Heart right ventricle (tissue), 16 donors: Measurements from ENCODE around the gene ZNF217. TPM values are rescaled to one million over a fixed set of nuclear protein-coding genes. Genes with fewer than 3 reads are reported as not detected.
"Not testable (repeated sequence)": the region's sequence is repeated elsewhere in the genome, so short reads cannot be mapped to it uniquely, and the experiment has no call there.

Experiments
- ATAC-seq, 8 donors: fragments of 200-7000 bp; cut with Tn5 transposase; one replicate each; pipeline ENCODE4 v1.9.1; 2020; ENCODE audit warnings: mild to moderate bottlenecking in 8 of 8, moderate library complexity in 8 of 8, moderate number of reproducible peaks in 1 of 8
- DNase-seq, 2 donors: peaks; one replicate each; pipeline ENCODE4 v3.0.0-alpha.2; 2020
- H3K27ac ChIP-seq, 10 donors: fragments of 200-600 bp; sonication (generic) in 2 of 10; one replicate each; pipeline versions ENCODE4 v1.5.0 to v1.8.0; 2020 to 2022; ENCODE audit warnings: mild to moderate bottlenecking in 3 of 10
- H3K27me3 ChIP-seq, 7 donors: fragments of 200-600 bp; one replicate each; pipeline ENCODE4 v1.8.0; 2021 to 2022; ENCODE audit warnings: mild to moderate bottlenecking in 2 of 7
- H3K36me3 ChIP-seq, 9 donors: fragments of 200-600 bp; sonication (generic) in 1 of 9; one replicate each; pipeline versions ENCODE4 v1.5.0 to v1.8.0; 2020 to 2022; ENCODE audit warnings: mild to moderate bottlenecking in 2 of 9
- H3K4me1 ChIP-seq, 9 donors: fragments of 200-600 bp; sonication (generic) in 1 of 9; one replicate each; pipeline versions ENCODE4 v1.5.0 to v1.8.0; 2020 to 2022; ENCODE audit warnings: mild to moderate bottlenecking in 4 of 9
- H3K4me3 ChIP-seq, 10 donors: fragments of 200-600 bp; sonication (generic) in 2 of 10; one replicate each; pipeline versions ENCODE4 v1.5.0 to v1.8.0; 2020 to 2022; ENCODE audit warnings: mild to moderate bottlenecking in 7 of 10, moderate library complexity in 2 of 10
- H3K9me3 ChIP-seq, 11 donors: fragments of 200-600 bp in 10 of 11; sonication (generic) in 2 of 11; one replicate each; pipeline versions ENCODE4 v1.5.0 to v1.8.0; 2013 to 2022; ENCODE audit warnings: mild to moderate bottlenecking in 2 of 11, control low read depth in 1 of 11, moderate library complexity in 1 of 11
- WGBS, 2 donors: extraction: QIAGEN DNeasy Blood & Tissue Kit; methylation state at CpG; one replicate each; pipeline ENCODE4 v1.1.7; 2013; ENCODE audit warnings: inconsistent platforms in 1 of 2; 5-methylcytosine and 5-hydroxymethylcytosine counted together
- intact Hi-C, 10 donors: fragments of 100-400 bp; cut with DNase I; formaldehyde crosslinking; loops; one replicate each; pipeline versions ENCODE4 v1.11.1 to v1.14.2; 2022
- polyA plus RNA-seq, 2 donors: library from polyadenylated mRNA; stranded (reverse); fragments of 200-250 nt; gene quantifications; one replicate each; pipeline ENCODE4 v1.2.3, GENCODE V29; 2013
- total RNA-seq, 10 donors: library from RNA; stranded (reverse); fragmentation: NEBNext Ultra II Directional in 3 of 10; extraction: Animal tissue kit (Norgen Biotek cat#: 25700) in 3 of 10; gene quantifications; one replicate each; pipeline versions ENCODE4 v1.2.1 to v1.2.4, GENCODE V29; 2021 to 2023
- TF ChIP-seq, protein P1 (sequence below), 9 donors: fragments of 200-600 bp; sonication (generic) in 2 of 9; IDR thresholded peaks; one replicate each; pipeline versions ENCODE4 v1.5.0 to v1.8.0; 2021 to 2022; ENCODE audit warnings: antibody characterized with exemption in 9 of 9, mild to moderate bottlenecking in 5 of 9, moderate library complexity in 1 of 9
- donor health status: Arrhythmogenic right ventricular cardiomyopathy.
- donor health status: ischemic (EF 13 %, LVEDD 7.1; RV severe dilation, severe dysfunction).
- donor health status: healthy with polysubstance abuse.
- donor health status: DM: no; HTN: yes; CAD: no.
- donor health status: DM: no; HTN: no; CAD: no.
- donor health status: ischemic (EF 25% LVEDD 6.9; RV normal size, moderate dysfunction).
- donor health status: ischemic (EF 25% LVEDD 5.7; RV mildly dilated, moderate dysfunction).
- donor health status: healthy.
- donor health status: DM: yes; HTN: yes; CAD: no.
- donor health status: Ischemic cardiomyopathy.
- donor health status: ischemic (EF 35%, LVEDD 5.7; RV mildly dilated, moderate dysfunction).
- donor health status: nonischemic (EF 11% LVEDD 7.7; RV severe dilation, severe dysfunction).
- donor health status: DM: yes; HTN: yes; CAD: no.
- donor health status: PGD.
- donor health status: ischemic (EF 29% LVEDD 5.4; RV normal size, mild dysfunction).
- donor health status: nonischemic (EF 23%, LVEDD 6.1; RV moderate dilation, normal function).

The ZNF217 gene
- total and polyA plus RNA-seq, 12 donors, result 3.3 to 18.4 (median 8.2) TPM

- 75 to 79% methylated on average over 35 of the region's 35 CpGs for WGBS, 2 donors
- ATAC-seq, result peak in 5 of 8 donors; percentile 47 to 69 (median 61)
- Histone ChIP-seq H3K4me3 (peak overlapping the region in 1 of 10 donors; percentile 33), H3K4me1 (peaks cover 0 to 51% (median 14%) of the 10 kb centered on the region in 9 donors), H3K27me3 (no peaks in the 10 kb centered on the region), H3K9me3 (no peaks in the 10 kb centered on the region), H3K27ac (peak overlapping the region in 9 of 10 donors; percentile 9 to 86 (median 51)), H3K36me3 (no peaks in the 10 kb centered on the region)
- peak in 1 of 2 donors; percentile 41 for DNase-seq
- intact Hi-C loops, result no loop called here
- TF ChIP-seq, protein P1, sequence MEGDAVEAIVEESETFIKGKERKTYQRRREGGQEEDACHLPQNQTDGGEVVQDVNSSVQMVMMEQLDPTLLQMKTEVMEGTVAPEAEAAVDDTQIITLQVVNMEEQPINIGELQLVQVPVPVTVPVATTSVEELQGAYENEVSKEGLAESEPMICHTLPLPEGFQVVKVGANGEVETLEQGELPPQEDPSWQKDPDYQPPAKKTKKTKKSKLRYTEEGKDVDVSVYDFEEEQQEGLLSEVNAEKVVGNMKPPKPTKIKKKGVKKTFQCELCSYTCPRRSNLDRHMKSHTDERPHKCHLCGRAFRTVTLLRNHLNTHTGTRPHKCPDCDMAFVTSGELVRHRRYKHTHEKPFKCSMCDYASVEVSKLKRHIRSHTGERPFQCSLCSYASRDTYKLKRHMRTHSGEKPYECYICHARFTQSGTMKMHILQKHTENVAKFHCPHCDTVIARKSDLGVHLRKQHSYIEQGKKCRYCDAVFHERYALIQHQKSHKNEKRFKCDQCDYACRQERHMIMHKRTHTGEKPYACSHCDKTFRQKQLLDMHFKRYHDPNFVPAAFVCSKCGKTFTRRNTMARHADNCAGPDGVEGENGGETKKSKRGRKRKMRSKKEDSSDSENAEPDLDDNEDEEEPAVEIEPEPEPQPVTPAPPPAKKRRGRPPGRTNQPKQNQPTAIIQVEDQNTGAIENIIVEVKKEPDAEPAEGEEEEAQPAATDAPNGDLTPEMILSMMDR (IDR thresholded peaks at IDR 0.05), result no peak
Measured at GRCh38 chr20:53608456-53609452, 15.1 kb upstream of the ZNF217 start.

DNA sequence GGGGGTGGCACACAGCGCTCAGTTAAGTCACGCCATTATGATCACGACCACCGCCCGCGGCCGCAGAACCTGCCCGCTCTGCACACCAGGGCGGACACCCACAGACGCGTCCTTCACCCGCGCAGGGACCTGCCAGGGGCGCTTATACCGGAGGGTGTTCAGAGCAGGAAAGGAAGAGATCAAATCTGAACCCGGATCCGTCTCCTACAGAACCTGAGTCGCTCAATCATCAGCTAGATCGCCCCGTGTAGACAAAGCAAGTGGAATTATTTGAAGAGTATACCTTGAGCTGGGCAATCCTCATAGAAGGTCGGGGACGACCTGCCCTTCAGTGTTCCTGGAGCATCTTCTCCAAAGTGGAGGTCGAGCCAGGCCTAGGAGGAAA, 14.4 kb upstream of the ZNF217 start:
- intact Hi-C loops, result no loop called here
- DNase-seq (no peak), ATAC-seq (no peak)
- H3K4me1 ChIP-seq, result peaks cover 0 to 51% (median 14%) of the 10 kb centered on the region in 9 donors
- no peaks in the 10 kb centered on the region for H3K36me3 ChIP-seq
- H3K27ac ChIP-seq, result peak overlapping the region in 3 of 10 donors; percentile 42 to 86 (median 69)
- H3K4me3 ChIP-seq, result no peak overlapping the region
- H3K9me3 ChIP-seq, result no peaks in the 10 kb centered on the region
- H3K27me3 ChIP-seq, result no peaks in the 10 kb centered on the region
- TF ChIP-seq, protein P1 (IDR thresholded peaks at IDR 0.05), result no peak
- 94 to 97% methylated on average over 23 of the region's 23 CpGs for WGBS, 2 donors

DNA sequence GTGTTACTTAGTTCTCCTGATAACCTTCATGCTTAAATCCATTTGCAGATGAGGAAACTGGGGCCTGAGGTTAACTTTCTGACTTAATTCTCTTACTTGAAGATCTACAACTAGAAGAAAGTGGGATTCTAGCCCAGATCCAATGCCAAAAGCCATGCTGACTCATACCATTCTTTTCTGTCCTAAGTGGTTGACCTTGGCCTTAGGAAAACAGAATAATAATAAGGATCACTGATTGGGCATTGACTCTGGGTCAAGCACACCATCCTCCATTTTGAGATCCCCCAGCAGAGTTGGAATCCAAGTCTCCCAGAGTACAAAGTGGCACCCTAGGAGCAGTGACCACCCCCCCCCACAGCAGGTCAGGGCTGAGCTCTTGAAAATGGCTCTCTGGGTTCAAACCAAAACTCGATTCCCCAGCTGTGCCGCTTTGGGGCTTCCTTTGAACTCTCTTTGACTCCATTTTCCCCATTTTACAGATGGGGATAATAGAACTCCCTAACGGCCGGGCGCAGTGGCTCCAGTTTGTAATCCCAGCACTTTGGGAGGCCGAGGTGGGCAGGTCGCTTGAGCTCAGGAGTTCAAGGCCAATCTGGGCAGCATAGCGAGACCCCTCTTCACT, 12.8 kb upstream of the ZNF217 start:
- no peaks in the 10 kb centered on the region for H3K36me3 ChIP-seq
- ATAC-seq, result peak in 1 of 8 donors; percentile 47
- WGBS, 2 donors, result 95 to 97% methylated on average over 8 of the region's 8 CpGs
- intact Hi-C loops, result no loop called here
- H3K27me3 ChIP-seq, result no peaks in the 10 kb centered on the region
- H3K27ac ChIP-seq, result peak overlapping the region in 1 of 10 donors; percentile 36
- DNase-seq, result no peak
- H3K9me3 ChIP-seq, result no peaks in the 10 kb centered on the region
- peaks cover 0 to 44% (median 10%) of the 10 kb centered on the region in 9 donors for H3K4me1 ChIP-seq
- TF ChIP-seq, protein P1 (IDR thresholded peaks at IDR 0.05), result no peak
- no peak overlapping the region for H3K4me3 ChIP-seq

DNA sequence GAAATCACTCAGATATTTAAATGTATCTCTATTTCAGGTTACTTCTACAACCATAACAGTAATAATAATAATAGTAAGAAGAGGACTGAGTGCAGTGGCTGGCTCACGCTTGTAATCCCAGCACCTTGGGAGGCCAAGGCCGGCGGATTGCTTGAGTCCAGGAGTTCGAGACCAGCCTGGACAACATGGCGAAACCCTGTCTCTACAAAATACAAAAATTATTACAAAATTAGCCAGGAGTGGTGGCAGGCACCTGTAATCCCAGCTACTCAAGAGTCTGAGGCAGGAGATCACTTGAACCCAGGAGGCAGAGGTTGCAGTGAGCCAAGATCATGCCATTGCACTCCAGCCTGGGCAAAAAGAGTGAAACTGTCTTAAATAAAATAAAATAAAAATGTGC, 11.8 kb upstream of the ZNF217 start:
- DNase-seq, intact Hi-C loops, H3K9me3 ChIP-seq, ATAC-seq, H3K27ac ChIP-seq, H3K27me3 ChIP-seq, H3K36me3 ChIP-seq, H3K4me3 ChIP-seq: not testable (repeated sequence)
- WGBS, 2 donors, result 97 to 100% methylated on average over 5 of the region's 5 CpGs
- H3K4me1 ChIP-seq, result peaks cover 0 to 38% (median 6%) of the 10 kb centered on the region in 9 donors

DNA sequence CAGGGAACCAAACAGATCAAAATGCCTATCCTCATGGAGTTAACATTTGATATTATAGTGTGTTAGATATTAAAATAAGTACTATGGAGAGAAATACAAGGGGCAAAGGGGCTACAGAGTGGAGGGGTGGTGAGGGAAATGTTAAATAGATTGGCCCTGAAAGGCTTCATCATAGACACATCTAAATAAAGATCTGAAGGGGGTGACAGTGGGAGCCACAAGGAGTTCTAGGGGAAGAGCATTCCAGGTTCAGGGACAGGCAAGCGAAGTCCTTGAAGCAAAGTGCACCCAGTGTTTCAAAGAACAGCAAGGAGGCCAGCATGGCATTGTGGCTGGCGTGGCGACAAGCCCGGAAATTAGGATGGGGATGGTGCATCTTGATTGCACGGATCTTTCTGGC, 11.2 kb upstream of the ZNF217 start:
- intact Hi-C loops, H3K4me3 ChIP-seq, DNase-seq: not testable (repeated sequence)

More for the DNA sequence above, 11.2 kb upstream of the ZNF217 start:
- not testable (repeated sequence) for H3K36me3 ChIP-seq, H3K27me3 ChIP-seq, ATAC-seq, H3K9me3 ChIP-seq, H3K27ac ChIP-seq
- WGBS, 2 donors, result 100% methylated on average over 2 to 4 of the region's 5 CpGs
- H3K4me1 ChIP-seq, result peaks cover 0 to 32% (median 6%) of the 10 kb centered on the region in 9 donors
